HG02852 (cell line): ENCODE results near the gene BTN1A1.
A peak's percentile ranks its signal among the peaks of the same experiment; 100 is the strongest.
"Not testable (repeated sequence)": the region's sequence is repeated elsewhere in the genome, so short reads cannot be mapped to it uniquely, and the experiment has no call there.

Experiments used
- ATAC-seq: cut with Tn5 transposase; IDR thresholded peaks from one replicate; pipeline ENCODE4 v1.9.1; 2021; ENCODE audit warnings: mild to moderate bottlenecking, moderate library complexity; ENCODE audit not compliant: unreplicated experiment

Gene BTN1A1

GRCh38 chr6:26500102-26500501 is at the start of gene BTN1A1:
Gene BTN1A1 (plus strand): TSS chr6:26500303. CDS start chr6:26501287, 984 bp downstream.
- no peak for ATAC-seq

DNA sequence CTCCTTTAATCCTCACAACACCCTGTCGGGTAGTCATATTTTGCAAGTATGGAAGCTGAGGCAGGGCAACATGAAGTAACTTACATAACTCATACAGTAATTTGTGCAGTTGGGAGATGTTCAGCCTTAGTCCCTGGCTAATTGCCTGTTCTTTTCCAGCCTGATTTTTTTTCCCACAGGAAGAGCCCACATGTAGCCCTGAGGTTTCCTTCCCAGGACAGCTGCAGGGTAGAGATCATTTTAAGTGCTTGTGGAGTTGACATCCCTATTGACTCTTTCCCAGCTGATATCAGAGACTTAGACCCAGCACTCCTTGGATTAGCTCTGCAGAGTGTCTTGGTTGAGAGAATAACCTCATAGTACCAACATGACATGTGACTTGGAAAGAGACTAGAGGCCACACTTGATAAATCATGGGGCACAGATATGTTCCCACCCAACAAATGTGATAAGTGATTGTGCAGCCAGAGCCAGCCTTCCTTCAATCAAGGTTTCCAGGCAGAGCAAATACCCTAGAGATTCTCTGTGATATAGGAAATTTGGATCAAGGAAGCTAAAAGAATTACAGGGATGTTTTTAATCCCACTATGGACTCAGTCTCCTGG is 47.4 kb upstream of the BTN1A1 start:
- no peak for ATAC-seq

DNA sequence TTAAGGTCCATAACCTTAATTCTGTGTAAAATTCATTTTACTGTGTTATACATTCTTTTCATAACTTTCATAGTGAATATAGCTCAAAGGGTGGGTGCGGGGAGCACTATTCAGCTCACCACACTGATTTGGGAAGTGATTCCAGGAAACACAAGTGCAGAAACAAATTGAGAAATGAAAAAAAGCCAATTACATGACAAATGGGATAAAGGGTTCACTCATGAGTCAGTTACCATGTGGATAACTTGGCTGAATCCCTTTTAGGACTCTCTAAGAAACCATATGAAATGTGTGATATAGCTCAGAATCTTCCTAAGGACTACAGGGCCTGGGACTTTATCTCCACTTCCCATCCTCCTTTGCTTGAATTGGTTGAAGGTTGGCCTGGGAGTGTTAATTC is 45.5 kb upstream of the BTN1A1 start:
- no peak for ATAC-seq

DNA sequence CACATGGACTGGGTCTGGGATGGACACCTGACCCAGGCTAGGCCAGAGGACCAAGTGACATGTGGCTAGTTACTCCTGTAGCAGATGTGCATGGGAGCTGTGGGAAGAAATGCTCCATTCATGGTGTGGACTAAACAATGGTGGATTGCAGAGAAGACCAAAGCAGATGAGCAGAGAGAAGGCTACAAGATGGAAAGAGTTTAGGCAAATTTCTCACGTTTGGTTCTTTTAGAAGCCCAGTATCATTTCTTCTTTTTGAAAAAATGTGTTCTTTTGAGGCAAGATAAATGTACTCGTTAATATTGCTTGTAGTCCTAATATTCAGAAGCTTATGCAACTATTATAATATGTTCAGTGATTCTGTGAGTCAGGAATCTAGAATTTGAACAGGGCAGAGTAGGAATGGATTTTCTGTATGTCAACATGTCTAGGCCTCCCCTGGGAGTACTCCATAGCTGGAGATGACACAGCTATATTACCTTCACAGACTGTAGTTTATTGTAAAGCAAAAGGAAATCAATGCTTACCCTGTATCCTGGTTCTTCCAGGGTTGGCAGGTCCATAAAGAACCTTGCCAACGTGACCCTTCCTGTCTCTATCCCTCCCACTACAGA is 44.6 kb upstream of the BTN1A1 start:
- no peak for ATAC-seq

DNA sequence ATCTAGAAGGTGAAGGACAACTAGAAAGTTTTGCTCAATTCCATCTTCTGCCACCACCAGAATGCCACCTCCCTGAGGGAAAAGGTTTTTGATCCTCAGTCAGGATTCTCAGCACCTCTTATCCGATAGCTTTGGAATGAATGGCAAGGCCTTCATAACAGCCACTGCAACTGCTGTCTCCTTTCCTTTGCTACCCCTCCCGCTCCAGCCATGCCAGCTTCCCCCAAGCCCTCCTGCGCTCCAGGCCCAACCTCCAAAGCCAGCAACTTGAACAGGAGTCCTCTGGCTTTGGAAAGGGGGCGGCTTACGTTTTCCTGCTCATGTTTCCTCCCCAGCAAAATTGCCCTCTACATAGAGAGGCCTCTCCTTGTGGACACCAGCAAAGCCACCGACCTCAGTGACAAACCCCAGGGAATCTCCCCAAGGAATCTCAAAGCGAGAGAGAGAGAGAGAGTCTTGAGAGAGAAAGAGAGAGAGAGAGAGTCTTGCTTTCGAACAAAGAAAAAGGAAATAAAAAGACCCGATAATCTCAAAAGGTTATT is 42.8 kb upstream of the BTN1A1 start:
- ATAC-seq: peak; percentile 23

DNA sequence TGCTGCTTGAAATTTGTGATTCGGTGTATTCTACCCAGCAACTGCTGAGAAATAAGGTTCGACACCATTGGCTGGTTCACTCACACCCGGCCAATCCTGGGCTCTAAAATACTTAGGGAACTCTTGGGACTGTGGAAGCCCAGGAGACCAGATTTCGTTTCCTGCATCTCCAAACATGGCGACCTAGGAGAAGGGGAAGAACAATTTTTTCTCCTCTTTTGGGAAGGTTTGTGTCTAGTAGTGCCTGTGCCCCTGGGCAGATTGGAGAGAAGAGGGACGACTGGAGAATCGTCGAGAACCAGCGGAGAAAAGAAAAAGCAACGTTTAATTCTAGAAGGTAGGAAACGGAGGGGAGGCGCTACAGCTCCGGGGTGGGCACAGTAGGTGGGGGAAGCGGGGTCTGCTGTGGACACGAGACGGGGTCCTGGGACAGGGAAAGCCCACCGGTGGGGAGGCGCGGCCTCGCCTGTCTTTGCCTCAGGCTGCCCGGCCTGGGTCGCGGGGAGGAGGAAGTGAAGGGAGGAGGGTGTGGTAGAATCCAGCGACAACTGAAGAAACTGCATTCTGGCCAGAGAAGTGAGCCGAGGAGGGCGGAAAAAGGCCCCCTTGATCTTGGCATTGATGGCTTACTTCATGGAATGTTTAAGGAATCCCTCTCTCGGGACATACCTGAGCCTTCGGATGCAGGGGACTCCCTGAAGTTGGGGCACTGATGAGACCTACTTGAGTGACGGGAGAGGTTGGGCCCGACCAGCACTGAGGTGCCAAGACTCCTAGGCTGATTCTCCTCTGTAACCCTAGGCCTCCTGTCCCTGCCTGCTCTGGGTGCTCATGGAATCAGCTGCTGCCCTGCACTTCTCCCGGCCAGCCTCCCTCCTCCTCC is 42.1 kb upstream of the BTN1A1 start, which contains the start of gene BTN2A1:
Gene BTN2A1 (plus strand): TSS at position 150 of the 883 bp plus-strand sequence. CDS start 682 bp downstream, at position 832.
- ATAC-seq: peak; percentile 96

DNA sequence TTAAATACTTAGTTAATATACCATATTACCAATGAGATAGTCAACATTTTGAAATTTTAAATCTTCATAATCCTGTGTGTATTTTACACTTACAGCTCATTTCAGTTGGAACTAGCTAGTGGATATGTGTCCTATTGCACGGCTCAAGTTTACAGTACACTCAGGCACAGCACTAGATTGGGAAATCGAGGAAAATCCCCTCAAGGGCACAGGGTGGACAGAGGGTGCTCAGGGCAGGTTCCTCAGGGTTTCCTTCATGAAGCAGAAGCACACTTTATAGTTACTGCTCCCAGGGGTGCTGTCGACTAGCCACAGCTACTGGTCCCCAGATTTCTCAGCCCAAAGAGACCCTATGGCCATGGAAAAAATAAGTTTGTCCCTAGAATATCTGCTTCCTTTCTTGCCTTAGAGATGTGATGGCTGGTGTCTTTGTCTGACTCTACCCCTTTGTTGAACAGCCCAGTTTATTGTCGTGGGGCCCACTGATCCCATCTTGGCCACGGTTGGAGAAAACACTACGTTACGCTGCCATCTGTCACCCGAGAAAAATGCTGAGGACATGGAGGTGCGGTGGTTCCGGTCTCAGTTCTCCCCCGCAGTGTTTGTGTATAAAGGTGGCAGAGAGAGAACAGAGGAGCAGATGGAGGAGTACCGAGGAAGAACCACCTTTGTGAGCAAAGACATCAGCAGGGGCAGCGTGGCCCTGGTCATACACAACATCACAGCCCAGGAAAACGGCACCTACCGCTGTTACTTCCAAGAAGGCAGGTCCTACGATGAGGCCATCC is 40.9 kb upstream of the BTN1A1 start:
- no peak for ATAC-seq

- not testable (repeated sequence) for ATAC-seq
Observed at GRCh38 chr6:26461353-26461752, 38.8 kb upstream of the BTN1A1 start.

DNA sequence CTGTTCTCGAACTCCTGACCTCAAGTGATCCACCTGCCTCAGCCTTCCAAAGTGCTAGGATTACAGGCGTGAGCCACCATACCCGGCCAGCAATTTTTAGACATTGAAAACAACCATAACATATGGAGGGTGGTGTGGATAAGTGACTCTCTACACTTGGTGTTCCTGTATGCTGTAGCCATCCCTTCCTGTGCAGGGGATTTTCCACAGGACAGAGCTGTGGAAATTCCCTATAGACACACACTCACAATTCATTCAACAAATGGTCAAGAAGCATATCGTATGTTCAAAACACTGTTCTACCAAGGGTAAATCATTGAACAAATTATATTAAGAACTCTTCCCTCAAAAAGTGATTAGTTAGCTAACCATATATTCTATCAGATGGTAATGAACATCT is 36.1 kb upstream of the BTN1A1 start:
- no peak for ATAC-seq

GRCh38 chr6:26464416-26465131 is 35.5 kb upstream of the BTN1A1 start:
- ATAC-seq: no peak

- ATAC-seq: no peak
Observed at GRCh38 chr6:26465776-26466175, 34.3 kb upstream of the BTN1A1 start.

GRCh38 chr6:26468829-26469228 is 31.3 kb upstream of the BTN1A1 start:
- no peak for ATAC-seq

GRCh38 chr6:26470643-26471042 is 29.5 kb upstream of the BTN1A1 start:
- ATAC-seq: no peak

DNA sequence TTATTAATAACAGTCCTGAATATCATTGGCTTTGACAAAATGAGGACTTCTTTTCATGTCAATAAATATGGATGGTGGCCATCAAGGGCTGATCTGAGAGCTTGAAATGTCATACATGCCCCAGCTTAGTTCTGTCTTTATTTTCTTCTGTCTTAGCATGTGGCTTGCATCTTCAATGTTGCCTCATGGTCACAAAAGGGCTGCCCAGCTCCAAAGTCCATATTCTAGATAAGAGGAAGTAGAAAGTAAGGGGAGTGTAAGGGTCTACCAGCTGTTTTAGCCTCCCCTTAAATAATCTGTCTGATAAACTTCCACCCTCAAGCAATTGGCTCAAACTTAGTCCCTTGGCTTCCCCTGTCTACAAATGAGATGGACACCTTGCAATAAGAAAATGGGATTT is 28.1 kb upstream of the BTN1A1 start:
- ATAC-seq: no peak

- no peak for ATAC-seq
Observed at GRCh38 chr6:26472549-26473290, 27.4 kb upstream of the BTN1A1 start.

GRCh38 chr6:26473429-26473757 is 26.7 kb upstream of the BTN1A1 start:
- ATAC-seq: no peak

DNA sequence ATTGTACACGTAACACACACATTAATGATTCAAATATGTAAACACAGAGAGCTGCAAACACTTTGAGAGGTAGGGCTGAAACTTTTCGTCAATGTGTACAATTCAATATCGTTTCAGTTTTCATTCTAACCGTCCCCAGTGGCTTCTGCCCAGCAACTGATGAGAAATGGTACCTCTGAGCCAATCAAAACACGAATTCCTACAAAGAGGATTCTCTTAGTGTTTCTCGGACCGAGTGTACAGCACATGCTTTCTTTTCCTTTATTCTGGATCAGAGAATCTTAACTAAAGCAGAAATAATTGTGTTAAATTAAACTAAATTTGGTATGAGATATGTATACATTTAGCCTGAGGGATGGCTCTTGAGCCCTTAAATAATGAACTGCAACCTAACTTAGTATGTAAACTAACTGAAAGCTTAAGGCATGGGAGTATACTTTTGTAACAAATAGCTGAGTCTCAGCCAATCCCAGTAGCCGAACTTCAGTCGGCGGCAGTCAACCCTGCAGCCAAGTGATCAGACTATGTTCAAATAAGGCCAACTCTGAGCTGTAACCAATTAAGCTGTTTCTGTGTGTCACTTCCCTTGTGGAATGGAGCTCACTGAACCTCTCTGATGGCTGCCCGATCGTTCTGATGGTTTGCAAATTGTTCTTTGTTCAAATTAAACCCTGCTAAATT is 26.2 kb upstream of the BTN1A1 start:
- ATAC-seq: peak; percentile 93

GRCh38 chr6:26474439-26474881 is 25.6 kb upstream of the BTN1A1 start:
- no peak for ATAC-seq
